Breast epithelium (tissue), 3 donors: ENCODE measurements around the gene CTBS.

ENCODE experiments used
- POLR2A ChIP-seq: fragments of 450-650 bp; IDR thresholded peaks from one replicate; pipeline ENCODE4 v1.6.1; 2016; ENCODE audit warnings: antibody characterized with exemption, mild to moderate bottlenecking, moderate library complexity
- POLR2AphosphoS5 ChIP-seq, 3 donors: sonication (generic); formaldehyde crosslinking; IDR thresholded peaks; one replicate each; pipeline ENCODE4 v1.6.1; 2017; ENCODE audit warnings: antibody characterized with exemption in 3 of 3
- TF ChIP-seq, protein P1 (sequence below), 3 donors: fragments of 450-650 bp; IDR thresholded peaks; one replicate each; pipeline ENCODE4 v1.5.1; 2016 to 2017; ENCODE audit warnings: antibody characterized with exemption in 3 of 3, mild to moderate bottlenecking in 3 of 3, moderate library complexity in 3 of 3

DNA sequence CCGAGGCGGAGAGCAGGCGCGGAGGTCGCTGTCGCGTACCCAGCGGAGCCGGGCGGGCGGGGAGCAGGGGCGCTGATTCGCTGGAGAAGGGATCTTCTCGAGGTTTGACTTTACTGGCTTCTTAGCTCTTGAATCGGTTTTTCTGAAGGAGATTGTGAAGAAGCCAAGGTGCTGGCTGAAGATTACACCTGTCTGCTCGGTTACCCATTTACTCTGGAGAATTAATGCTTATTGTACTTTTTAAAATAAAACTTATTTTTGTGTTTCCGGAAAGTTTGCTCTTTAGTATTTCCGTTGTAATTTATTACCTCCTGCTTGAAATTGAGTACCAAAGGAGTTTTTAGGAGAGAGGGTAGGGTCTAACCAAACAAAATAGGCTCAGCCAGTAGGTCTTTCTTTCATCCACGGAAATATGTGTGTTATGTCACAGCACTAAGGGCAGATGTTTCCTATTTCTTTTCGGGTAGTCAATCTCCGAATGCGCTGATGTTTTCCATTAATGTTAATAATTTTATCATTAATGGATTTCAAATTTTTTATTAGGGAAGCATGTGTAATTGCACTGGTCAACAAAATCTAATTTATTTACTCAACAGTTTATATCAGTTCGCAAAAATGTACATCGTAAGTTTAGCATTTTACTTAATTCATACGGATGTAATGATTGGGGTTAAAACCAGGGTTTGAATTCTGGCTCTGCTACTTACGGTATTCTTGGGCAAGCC, 67.3 kb downstream of the CTBS start:
- TF ChIP-seq, protein P1, sequence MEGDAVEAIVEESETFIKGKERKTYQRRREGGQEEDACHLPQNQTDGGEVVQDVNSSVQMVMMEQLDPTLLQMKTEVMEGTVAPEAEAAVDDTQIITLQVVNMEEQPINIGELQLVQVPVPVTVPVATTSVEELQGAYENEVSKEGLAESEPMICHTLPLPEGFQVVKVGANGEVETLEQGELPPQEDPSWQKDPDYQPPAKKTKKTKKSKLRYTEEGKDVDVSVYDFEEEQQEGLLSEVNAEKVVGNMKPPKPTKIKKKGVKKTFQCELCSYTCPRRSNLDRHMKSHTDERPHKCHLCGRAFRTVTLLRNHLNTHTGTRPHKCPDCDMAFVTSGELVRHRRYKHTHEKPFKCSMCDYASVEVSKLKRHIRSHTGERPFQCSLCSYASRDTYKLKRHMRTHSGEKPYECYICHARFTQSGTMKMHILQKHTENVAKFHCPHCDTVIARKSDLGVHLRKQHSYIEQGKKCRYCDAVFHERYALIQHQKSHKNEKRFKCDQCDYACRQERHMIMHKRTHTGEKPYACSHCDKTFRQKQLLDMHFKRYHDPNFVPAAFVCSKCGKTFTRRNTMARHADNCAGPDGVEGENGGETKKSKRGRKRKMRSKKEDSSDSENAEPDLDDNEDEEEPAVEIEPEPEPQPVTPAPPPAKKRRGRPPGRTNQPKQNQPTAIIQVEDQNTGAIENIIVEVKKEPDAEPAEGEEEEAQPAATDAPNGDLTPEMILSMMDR (IDR thresholded peaks at IDR 0.05) = no peak
- TF ChIP-seq POLR2A = no peak
- no peak for TF ChIP-seq POLR2AphosphoS5 (IDR thresholded peaks at IDR 0.05)
